ENCODE data around the gene CEMP1.

DNA sequence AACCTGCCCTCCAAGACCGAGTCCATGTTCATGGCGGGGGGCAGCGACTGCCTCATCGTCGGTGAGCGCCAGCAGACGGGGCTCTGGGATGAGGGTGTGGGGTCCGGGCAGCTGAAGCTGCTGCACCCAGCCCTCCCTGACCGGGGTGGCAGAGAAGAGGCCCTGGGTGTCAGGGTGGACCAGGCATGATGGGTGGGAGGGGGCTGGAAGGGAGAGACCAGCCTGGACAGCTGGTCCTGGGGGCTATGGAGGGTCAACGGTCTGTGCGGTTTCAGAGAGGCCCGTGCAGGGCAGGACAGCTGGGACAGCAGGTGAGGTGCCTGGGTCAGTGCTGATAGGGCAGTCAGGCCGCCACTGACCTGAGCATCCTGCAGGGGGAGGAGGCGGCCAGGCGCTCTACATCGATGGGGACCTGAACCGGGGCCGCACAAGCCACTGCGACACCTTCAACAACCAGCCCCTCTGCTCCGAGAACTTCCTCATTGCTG lies 30.7 kb downstream of the CEMP1 start:
- TF ChIP-seq, protein P1, sequence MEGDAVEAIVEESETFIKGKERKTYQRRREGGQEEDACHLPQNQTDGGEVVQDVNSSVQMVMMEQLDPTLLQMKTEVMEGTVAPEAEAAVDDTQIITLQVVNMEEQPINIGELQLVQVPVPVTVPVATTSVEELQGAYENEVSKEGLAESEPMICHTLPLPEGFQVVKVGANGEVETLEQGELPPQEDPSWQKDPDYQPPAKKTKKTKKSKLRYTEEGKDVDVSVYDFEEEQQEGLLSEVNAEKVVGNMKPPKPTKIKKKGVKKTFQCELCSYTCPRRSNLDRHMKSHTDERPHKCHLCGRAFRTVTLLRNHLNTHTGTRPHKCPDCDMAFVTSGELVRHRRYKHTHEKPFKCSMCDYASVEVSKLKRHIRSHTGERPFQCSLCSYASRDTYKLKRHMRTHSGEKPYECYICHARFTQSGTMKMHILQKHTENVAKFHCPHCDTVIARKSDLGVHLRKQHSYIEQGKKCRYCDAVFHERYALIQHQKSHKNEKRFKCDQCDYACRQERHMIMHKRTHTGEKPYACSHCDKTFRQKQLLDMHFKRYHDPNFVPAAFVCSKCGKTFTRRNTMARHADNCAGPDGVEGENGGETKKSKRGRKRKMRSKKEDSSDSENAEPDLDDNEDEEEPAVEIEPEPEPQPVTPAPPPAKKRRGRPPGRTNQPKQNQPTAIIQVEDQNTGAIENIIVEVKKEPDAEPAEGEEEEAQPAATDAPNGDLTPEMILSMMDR (IDR thresholded peaks at IDR 0.05) = no peak
- no peak for TF ChIP-seq EZH2 (IDR thresholded peaks at IDR 0.05; ENCODE audit: borderline replicate concordance, insufficient read depth, low read depth, low read length, poor library complexity, severe bottlenecking)
